Smooth muscle cell (in vitro differentiated cells): ENCODE results near the gene MARCKS. TPM values are rescaled to one million over a fixed set of nuclear protein-coding genes. Genes with fewer than 3 reads are reported as not detected.

Experiments
- DNase-seq: peaks from one replicate; lab custom pipeline; 2025; ENCODE audit not compliant: unreplicated experiment; lab: John Stamatoyannopoulos, UW
- H2AFZ ChIP-seq: fragments of 200-600 bp; sonication (generic); 2 replicates; pipeline ENCODE4 v1.6.0; 2016; ENCODE audit warnings: antibody characterized with exemption, low read depth, mild to moderate bottlenecking
- H3F3A ChIP-seq: fragments of 200-600 bp; sonication (generic); 2 replicates; pipeline ENCODE4 v1.6.0; 2017; ENCODE audit warnings: antibody characterized with exemption, low read depth
- H3K27ac ChIP-seq: fragments of 200-600 bp; sonication (generic); 2 replicates; pipeline ENCODE4 v1.5.1; 2016; ENCODE audit warnings: low read depth, mild to moderate bottlenecking
- H3K27me3 ChIP-seq: fragments of 200-600 bp; sonication (generic); 2 replicates; pipeline ENCODE4 v1.6.1; 2016; ENCODE audit warnings: low read depth, mild to moderate bottlenecking
- H3K36me3 ChIP-seq: fragments of 200-600 bp; sonication (generic); 2 replicates; pipeline ENCODE4 v1.5.1; 2016; ENCODE audit warnings: low read depth
- H3K4me1 ChIP-seq: fragments of 200-600 bp; sonication (generic); 2 replicates; pipeline ENCODE4 v1.5.1; 2016; ENCODE audit warnings: low read depth
- H3K4me2 ChIP-seq: fragments of 200-600 bp; sonication (generic); 2 replicates; pipeline ENCODE4 v1.6.0; 2016; ENCODE audit warnings: mild to moderate bottlenecking
- H3K4me3 ChIP-seq: fragments of 200-600 bp; sonication (generic); 2 replicates; pipeline ENCODE4 v1.5.1; 2016; ENCODE audit warnings: mild to moderate bottlenecking
- H3K79me2 ChIP-seq: fragments of 200-600 bp; sonication (generic); 2 replicates; pipeline ENCODE4 v1.6.0; 2016; ENCODE audit warnings: low read depth, mild to moderate bottlenecking
- H3K9ac ChIP-seq: fragments of 200-600 bp; sonication (generic); 2 replicates; pipeline ENCODE4 v1.6.0; 2016; ENCODE audit warnings: low read depth
- H3K9me3 ChIP-seq: fragments of 200-600 bp; sonication (generic); replicated peaks from 2 replicates; pipeline ENCODE4 v1.5.1; 2016; ENCODE audit warnings: low read depth
- H4K20me1 ChIP-seq: fragments of 200-600 bp; sonication (generic); 2 replicates; pipeline ENCODE4 v1.6.0; 2016; ENCODE audit warnings: low read depth
- WGBS: methylation state at CpG from one replicate; pipeline ENCODE4 v1.1.7; 2016; ENCODE audit warnings: low lambda C conversion rate; 5-methylcytosine and 5-hydroxymethylcytosine counted together
- polyA plus RNA-seq: library from polyadenylated mRNA; unstranded; fragments of >200 nt; fragmentation: Nextera tagmentation; extraction: Ambion mirVana; gene quantifications from 2 replicates; pipeline ENCODE4 v1.2.1, GENCODE V29; 2016
- total RNA-seq: library from RNA; depleted of rRNA; stranded (reverse); fragments of >200 nt; gene quantifications from 2 replicates; pipeline ENCODE4 v1.2.3, GENCODE V29; 2014
- TF ChIP-seq, protein P1 (sequence below): fragments of 200-600 bp; sonication (generic); IDR thresholded peaks from 2 replicates; pipeline ENCODE4 v1.5.1; 2017; ENCODE audit warnings: borderline replicate concordance, mild to moderate bottlenecking, antibody characterized with exemption; ENCODE audit not compliant: insufficient read depth, poor library complexity, severe bottlenecking

Gene MARCKS
- total and polyA plus RNA-seq, 2 experiments from 2014 or later: 172 to 206 TPM

DNA sequence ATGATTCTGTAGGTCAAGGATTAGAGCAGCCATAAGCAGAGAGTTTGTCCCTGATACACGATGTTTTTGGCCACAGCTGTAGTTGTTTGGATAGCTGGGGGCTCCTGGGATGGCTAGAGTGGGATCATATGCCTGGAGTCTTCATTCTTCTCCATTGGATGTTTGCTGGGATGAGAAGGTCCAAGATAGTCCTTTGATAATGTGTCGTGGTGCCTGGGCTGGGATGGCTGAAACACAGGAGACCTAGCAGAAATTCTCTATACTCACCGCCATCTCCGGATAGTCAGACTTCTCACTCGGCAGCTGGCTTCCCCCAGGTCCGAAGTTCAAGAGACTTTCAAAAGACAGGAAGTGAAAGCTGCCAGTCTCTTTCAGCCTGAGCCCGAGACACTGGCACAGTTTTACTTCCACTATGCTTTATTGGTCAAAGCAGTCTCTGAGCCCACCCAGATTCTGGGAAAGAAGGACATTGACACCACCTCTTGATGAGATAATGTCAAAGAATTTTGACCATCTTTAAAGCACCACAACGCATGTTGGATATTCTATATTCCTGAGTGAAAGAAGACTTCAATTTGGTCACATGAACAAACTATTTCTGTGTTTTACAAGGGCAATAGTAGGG, 16.0 kb downstream of the MARCKS start:
- Histone ChIP-seq H3K9me3 (no peaks in the 10 kb centered on the region), H3K27ac (no peak overlapping the region), H3K79me2 (no peaks in the 10 kb centered on the region), H3K4me3 (no peak overlapping the region), H3K9ac (no peak overlapping the region), H2AFZ (no peak overlapping the region), H3K4me2 (no peak overlapping the region), H4K20me1 (no peaks in the 10 kb centered on the region), H3K36me3 (no peaks in the 10 kb centered on the region), H3F3A (no peaks in the 10 kb centered on the region), H3K4me1 (peaks cover 6% of the 10 kb centered on the region), H3K27me3 (no peaks in the 10 kb centered on the region)
- DNase-seq: no peak
- TF ChIP-seq, protein P1, sequence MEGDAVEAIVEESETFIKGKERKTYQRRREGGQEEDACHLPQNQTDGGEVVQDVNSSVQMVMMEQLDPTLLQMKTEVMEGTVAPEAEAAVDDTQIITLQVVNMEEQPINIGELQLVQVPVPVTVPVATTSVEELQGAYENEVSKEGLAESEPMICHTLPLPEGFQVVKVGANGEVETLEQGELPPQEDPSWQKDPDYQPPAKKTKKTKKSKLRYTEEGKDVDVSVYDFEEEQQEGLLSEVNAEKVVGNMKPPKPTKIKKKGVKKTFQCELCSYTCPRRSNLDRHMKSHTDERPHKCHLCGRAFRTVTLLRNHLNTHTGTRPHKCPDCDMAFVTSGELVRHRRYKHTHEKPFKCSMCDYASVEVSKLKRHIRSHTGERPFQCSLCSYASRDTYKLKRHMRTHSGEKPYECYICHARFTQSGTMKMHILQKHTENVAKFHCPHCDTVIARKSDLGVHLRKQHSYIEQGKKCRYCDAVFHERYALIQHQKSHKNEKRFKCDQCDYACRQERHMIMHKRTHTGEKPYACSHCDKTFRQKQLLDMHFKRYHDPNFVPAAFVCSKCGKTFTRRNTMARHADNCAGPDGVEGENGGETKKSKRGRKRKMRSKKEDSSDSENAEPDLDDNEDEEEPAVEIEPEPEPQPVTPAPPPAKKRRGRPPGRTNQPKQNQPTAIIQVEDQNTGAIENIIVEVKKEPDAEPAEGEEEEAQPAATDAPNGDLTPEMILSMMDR: no peak
- WGBS: 93% methylated on average over 8 of the region's 8 CpGs

DNA sequence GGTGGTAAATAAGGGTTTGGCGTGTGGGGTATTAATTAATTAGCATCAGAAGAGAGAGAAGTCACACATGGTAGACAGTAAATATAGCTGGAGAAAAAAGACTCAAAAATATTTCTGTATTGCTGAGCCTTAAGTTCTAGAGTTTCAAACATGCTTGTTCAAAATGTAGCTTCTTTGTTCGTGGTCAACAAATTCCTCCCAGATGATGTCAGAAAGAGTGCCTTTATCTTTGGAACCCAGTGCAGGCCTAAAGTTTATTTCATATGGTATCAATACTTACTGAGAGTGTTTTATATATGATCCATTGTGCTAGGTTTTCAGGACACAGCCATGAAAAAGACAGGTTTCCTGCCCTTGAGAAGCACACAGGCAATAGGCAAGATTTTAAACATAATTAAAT, 18.3 kb downstream of the MARCKS start:
- H3K27me3 ChIP-seq: no peaks in the 10 kb centered on the region
- H3K27ac ChIP-seq: peak overlapping the region; percentile 72
- no peak overlapping the region for H3K4me3 ChIP-seq
- TF ChIP-seq, protein P1: no peak
- no peaks in the 10 kb centered on the region for H3K79me2 ChIP-seq
- H3F3A ChIP-seq: no peaks in the 10 kb centered on the region
- DNase-seq: no peak
- peaks cover 11% of the 10 kb centered on the region for H3K4me1 ChIP-seq
- no peaks in the 10 kb centered on the region for H3K9me3 ChIP-seq
- H3K36me3 ChIP-seq: no peaks in the 10 kb centered on the region
- peak overlapping the region; percentile 68 for H2AFZ ChIP-seq
- no peak overlapping the region for H3K9ac ChIP-seq
- 38% methylated on average over 2 of the region's 2 CpGs for WGBS
- no peaks in the 10 kb centered on the region for H4K20me1 ChIP-seq
- peak overlapping the region; percentile 59 for H3K4me2 ChIP-seq

DNA sequence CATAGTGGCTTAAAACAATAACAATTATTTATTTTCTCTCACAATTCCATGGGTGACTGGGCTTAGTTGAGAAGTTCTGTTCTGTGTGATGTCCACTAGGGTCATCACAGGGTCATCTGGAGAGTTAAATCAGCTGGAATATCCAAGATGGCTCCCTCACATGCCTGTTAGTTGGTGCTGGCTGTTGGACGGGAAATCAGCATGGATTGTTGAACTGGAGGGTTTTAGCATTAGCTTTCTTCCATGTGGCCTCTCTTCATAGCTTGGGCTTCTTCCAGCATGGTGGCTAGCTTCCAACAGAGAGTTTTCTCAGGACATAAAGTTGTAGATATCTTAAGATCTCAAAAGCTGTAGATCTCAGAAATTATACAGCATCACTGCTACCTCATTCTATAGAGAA, 19.6 kb downstream of the MARCKS start:
- Histone ChIP-seq H3F3A (no peaks in the 10 kb centered on the region), H3K9me3 (no peaks in the 10 kb centered on the region), H3K4me2 (no peak overlapping the region), H3K4me3 (no peak overlapping the region), H3K9ac (no peak overlapping the region), H3K79me2 (no peaks in the 10 kb centered on the region), H3K36me3 (no peaks in the 10 kb centered on the region), H3K27me3 (no peaks in the 10 kb centered on the region), H2AFZ (no peak overlapping the region), H3K4me1 (peaks cover 11% of the 10 kb centered on the region), H4K20me1 (no peaks in the 10 kb centered on the region), H3K27ac (no peak overlapping the region)
- TF ChIP-seq, protein P1: no peak
- 90% methylated on average over 1 of the region's 1 CpG for WGBS
- DNase-seq: no peak
